ENCODE results near the gene CSTF2.
"Not testable (repeated sequence)": the region's sequence is repeated elsewhere in the genome, so short reads cannot be mapped to it uniquely, and the experiment has no call there.

The CSTF2 gene, protein sequence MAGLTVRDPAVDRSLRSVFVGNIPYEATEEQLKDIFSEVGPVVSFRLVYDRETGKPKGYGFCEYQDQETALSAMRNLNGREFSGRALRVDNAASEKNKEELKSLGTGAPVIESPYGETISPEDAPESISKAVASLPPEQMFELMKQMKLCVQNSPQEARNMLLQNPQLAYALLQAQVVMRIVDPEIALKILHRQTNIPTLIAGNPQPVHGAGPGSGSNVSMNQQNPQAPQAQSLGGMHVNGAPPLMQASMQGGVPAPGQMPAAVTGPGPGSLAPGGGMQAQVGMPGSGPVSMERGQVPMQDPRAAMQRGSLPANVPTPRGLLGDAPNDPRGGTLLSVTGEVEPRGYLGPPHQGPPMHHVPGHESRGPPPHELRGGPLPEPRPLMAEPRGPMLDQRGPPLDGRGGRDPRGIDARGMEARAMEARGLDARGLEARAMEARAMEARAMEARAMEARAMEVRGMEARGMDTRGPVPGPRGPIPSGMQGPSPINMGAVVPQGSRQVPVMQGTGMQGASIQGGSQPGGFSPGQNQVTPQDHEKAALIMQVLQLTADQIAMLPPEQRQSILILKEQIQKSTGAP

DNA sequence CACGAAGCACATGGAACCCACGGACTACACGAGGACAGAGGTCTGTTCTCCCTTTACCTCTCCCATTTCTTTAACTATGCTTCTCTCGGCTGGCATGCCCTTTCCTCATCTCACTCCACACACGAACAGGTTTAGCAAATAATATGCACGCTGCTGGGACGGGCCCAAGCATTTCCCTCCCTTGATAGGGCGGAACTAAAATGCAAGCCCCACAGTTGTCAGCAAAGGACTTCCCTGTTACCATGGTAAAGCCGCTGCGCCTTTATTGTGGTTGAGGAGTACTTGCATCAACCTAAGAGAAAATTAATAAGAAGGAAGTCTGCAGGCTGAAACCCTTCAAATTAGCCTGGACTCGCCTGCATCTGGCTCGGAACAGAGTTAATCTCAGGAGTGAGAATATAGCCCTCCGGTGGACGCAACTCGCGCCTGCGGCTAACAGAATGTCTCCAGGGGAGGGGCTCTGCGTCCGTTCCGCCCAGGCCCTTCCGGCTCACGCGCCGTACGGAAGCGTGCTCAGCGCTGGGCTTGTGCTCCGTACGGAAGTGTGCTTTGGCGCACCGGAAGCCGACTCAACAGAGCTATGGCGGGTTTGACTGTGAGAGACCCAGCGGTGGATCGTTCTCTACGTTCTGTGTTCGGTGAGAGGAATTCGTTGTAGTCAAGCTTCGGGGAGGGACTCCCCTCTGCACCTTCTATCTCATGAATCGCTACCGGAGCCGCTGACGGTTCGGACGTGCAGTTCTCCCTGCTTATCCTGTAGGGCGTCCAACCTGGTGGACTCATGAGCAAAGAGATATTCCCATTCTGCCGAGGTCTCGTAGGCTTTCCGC, at the start of gene CSTF2:
Gene CSTF2, plus strand, starts transcription at position 555 of the 830 bp plus-strand sequence. Its CDS starts 26 bp downstream, at position 581.
- intact Hi-C loops (cut with DNase I), result no loop called here
- peak; percentile 73 to 93 (median 82) for DNase-seq

DNA sequence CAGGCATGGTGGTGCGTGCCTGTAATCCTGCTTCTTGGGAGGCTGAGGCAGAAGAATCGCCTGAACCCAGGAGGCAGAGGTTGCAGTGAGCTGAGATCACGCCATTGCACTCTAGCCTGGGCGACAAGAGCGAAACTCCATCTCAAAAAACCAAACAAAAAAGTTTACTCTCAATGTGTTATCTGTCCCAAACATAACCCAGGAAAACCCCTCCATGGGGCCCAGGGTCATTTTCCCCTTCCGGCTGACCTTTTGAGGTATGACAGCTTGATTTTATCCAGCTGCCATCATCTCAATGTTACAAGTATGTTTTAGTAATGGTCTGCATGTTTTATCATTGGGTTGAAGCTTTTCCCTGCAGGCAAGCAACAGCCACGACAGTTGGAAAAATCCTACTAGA, 23.8 kb upstream of the CSTF2 start:
- DNase-seq; intact Hi-C loops (cut with DNase I): not testable (repeated sequence)

DNA sequence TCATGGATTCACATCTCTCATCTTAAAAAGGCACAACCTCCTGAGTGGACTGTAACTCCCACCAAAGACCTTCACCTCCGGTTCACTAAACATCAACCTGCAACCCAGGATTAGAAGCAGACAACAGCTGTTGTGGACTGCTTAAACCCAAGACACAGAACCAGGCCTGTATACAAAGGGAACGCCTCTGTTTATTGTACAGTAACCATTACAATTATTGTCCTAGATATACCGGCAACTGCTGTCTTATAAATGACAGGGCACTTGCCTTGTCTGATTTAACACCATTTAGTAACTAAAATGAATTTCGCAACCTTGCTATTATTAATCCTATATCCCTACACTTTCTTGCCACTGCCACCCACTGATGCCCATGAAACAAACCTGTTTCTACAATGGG, 22.8 kb upstream of the CSTF2 start:
- intact Hi-C loops (cut with DNase I), result no loop called here
- DNase-seq, result no peak

DNA sequence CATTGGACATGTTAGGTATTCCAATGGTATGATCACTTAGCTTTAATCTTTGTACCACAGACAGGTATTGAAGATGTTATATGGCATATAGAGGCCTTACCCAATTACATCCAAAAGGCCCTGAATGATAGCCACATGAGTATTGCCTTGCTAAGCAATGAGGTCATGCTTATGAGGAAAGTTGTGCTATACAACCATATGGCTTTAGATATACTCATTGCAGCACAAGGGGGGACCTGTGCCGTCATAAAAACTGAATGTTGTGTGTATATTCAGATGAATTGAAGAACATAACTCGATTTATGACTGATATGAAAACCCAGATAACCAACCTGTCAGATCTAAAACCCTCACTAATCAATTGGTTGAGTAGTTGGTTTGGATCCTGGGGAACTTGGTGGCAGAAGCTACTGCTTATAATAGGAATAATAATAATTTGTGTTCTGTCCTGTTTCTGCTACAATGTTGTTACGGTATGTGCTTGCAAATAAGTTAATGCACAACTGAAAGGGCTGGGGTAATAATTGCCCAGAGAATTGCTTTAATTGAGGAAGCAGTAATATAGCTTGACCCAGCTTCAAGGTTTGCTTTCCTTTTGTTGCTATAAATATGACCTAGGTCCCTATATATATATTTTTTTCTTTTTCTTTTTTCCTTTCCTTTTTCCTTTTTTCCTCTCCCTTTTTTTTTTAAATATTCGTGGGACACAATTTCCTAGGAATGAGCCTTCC, 21.5 kb upstream of the CSTF2 start:
- DNase-seq, result no peak
- intact Hi-C loops (cut with DNase I), result no loop called here

DNA sequence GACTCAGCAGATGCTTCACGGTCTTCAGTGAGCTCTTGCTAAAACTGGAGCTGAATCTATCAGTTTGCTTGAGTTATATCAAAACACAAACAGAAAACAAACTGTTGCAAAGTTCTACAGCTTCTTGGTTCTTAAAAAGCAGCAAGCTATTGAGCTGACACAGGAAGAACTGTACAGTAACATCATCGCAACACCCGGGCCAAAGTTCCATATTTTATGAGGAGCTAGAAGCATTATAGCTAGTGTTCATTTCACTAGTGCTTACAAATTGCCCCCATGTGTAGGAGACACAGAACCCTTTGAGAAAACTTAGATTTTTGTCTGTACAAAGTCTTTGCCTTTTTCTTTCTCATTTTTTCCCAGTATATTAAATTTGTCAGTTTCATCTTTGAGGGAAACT, 17.3 kb upstream of the CSTF2 start:
- no peak for DNase-seq
- intact Hi-C loops (cut with DNase I), result no loop called here

DNA sequence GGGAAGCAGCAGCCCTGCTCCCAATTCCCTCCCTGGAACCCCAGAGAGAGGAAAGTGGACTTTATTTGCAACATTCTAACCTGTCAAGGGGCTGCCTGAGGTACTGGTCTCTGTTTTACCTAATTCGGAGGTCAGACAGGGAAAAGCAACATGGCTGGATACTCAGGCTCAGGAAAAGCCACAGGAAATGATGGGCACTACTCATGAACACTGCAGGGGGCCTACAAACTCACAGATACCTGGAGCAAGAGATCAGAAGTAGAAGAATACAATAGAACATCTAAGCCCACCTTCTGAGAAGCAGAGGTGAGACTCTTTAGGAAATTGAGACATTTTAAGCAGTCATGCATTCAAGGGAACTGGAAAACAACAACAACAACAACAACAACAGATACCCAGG, 15.4 kb upstream of the CSTF2 start:
- intact Hi-C loops (cut with DNase I), result no loop called here
- no peak for DNase-seq

DNA sequence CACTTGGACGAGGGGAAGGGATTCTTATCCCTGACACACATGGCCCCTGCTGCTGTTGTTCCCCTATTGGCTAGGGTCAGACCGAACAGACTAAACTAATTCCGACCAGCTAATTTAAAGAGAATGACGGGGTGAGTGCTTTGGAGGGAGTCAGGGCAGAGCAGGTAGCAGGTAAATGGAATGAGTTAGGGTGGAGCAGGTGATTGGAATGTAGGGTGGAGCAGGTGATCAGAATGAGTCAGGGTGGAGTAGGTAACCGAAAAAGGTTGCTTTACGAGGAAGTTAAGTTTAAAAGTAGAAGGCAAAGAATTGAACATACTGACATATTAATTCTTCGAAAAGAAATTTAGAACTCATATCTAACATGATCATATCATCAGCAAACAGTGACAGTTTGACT, 11.9 kb upstream of the CSTF2 start:
- DNase-seq; intact Hi-C loops (cut with DNase I): not testable (repeated sequence)

DNA sequence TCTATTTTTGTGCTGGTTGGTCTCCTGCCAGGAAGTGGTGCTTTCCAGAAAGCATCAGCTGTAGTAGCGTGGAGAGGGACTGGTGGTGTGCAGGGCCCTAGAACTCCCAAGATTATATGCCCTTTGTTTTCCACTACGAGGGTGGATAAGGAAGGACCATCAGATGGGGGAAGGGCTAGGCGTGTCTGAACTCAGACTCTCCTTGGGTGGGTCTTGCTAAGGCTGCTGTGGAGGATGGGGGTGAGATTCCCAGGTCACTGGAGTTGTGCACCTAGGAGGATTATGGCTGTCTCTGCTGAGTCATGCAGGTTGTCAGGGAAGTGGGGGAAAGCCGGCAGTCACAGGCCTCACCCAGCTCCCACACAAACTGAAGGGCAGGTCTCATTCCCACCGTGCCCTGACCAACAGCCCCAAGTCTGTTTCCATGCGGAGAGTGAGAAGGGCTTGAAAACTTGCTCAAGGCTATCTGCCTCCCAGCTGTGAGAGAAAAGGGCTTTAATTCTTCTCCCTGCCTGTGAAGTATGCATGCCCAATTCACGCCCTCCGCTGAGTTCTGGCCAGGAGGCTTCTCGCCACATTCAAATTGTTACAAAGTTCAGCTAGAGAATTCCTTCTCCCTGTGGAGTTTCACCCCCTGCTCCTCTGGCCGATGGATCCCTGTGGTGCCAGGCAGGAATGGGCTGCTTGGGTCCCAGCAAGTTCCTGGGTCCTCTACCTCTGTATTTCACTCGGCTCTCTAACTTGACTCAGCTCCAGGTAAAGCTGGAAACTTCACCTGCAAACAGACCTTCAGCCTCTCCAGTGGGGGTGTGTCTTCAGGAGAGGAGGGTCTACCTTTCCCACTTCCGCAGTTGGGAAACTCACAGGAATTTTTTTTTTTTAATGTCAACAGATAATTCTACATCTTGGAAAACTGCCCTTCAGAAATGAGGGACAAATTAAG, 7.7 kb upstream of the CSTF2 start:
- intact Hi-C loops (cut with DNase I), result no loop called here
- no peak for DNase-seq

DNA sequence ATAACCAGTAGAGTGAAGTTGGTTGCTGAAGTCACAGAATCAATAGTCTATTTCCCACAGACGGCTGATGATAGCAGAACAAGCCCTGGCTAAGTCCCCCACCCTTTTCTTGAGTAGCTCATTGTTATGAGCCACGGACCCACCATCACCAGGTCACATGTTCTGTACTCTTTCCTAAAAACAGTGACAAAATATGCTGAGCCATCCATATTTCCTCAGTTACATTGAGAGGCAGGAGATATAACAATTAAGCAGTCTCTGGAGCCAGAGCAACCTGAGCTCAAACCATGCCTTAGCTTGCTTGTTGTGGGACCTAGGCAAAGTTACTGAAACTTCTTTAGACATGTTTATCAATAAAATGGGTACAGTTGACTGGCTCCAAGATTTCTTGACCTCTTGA, 2.9 kb upstream of the CSTF2 start:
- intact Hi-C loops (cut with DNase I), result no loop called here
- DNase-seq, result no peak

DNA sequence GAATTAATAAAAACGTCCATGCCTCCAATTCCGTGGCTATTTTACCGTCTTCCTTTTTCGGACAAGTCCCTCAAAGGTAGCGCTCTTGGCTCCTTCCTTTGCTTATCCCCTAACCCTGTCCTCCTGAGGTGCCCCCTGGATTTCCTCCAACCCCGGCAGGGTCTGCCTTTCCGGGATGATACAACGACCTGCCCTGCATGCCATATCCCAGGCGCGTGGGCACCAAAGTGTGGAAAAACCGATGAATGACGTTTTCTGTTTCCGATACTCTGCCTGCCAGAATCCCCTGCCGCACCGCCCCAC, 706 bp upstream of the CSTF2 start:
- intact Hi-C loops (cut with DNase I), result no loop called here
- DNase-seq, result peak in 5 of 42 donors; percentile 2 to 44 (median 14)

DNA sequence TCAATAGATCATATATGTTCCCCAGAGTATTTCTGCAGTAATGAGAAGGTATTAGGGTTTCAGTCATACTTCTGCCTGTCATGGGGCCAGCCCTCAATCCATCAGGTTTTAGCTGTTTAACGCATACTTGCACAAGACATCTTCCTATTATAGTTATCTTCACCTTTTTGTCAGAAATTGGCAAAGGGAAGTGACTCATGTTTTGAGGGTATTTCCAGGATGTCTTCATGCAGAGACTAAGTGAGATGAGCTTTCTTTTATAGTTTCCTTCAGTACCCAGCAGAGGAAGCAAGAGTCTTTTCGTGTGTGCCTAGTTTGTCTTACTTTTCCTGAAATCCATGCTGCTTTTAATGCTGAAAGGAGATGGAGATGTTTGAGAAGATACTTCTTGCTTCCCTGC, 9.5 kb downstream of the CSTF2 start:
- intact Hi-C loops (cut with DNase I), result no loop called here
- no peak for DNase-seq

DNA sequence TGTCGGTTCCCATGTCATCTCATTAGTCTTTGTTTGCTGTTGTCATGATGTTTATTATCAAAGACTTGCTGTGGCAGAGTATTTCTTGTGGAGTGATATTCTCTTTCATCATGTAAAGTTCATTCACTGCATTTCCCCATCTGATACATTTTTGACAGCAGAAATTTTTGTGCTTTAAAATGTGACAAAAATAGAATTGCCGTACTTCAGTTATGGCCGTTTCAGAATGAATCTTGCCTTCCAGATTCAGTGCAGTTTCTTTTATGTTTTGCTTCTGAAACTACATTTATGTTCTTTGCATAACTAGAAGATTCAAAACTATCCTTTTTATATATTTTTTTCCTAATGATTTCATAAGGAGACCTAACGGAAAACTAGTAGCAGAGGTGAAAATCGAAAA, 10.0 kb downstream of the CSTF2 start:
- intact Hi-C loops (cut with DNase I), result no loop called here
- DNase-seq, result no peak

DNA sequence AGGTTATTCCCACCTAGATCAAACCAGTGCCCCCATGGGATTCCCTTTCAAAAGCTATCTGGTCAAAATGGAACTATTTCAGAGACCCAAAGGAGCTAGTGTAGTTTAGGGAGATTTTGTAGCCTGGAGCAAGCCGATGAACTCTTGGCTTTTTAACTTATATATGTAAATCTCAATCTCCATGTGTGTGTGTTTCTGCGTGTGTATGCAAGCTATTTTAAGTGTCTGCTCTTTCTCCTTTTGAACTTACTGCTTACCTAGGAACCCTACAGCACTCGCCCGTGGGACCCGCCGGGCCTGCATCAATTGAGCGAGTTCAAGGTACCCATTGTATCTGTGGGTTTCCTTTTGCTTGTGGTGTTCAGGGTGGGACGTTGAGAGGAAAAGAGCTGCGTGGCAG, 10.4 kb downstream of the CSTF2 start:
- intact Hi-C loops (cut with DNase I), result no loop called here
- DNase-seq, result no peak

DNA sequence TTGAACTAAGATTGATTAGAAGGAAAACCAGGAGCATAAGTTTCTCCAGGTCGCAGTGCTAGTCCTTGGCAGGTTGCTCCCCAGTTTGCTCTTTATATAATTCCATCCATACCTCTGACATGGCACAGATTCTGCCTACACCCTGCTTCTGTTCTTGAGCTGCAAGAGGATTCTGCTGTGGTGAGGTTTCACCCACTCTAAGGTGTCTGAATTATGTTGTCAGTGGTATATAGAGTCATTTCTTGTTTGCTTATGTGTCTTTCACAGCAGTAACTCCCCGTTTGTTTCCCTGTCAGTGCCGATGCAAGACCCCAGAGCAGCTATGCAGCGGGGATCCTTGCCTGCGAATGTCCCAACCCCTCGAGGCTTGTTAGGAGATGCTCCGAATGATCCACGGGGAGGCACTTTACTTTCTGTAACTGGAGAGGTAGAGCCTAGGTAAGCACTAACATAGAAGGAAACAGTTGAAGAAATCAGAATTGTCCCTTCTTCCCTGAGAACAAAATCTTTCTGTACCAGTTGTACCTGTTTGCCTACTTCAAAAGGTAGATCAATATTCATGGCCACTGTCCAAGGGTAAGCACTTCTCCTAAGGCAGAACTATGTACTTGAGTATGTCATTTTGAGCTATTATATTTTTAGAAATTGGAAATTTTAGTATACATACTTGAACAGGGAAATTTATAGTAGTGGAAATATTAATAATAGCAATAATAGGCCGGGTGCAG, 11.2 kb downstream of the CSTF2 start:
- intact Hi-C loops (cut with DNase I), result no loop called here
- peak in 1 of 42 donors; percentile 10 for DNase-seq

DNA sequence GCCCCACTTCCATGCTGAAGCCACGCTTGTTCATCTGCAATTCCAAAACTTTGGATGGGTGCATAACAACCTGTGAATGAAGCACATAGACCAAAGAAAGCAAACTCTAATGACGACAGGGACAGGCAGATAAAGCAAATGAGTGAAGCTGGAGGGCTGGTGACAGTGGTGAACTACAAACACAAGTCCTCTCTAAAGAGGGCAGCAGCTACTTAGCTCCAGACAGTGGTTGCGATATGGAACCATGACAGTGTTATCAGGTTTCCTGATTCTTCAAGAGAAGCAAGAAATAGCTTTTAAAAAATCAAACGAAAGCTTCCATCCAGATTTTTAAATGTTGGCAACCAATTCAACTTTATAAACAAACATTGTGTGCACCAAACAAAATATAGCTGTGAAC, 30.1 kb downstream of the CSTF2 start:
- DNase-seq, result no peak
- intact Hi-C loops (cut with DNase I), result no loop called here

DNA sequence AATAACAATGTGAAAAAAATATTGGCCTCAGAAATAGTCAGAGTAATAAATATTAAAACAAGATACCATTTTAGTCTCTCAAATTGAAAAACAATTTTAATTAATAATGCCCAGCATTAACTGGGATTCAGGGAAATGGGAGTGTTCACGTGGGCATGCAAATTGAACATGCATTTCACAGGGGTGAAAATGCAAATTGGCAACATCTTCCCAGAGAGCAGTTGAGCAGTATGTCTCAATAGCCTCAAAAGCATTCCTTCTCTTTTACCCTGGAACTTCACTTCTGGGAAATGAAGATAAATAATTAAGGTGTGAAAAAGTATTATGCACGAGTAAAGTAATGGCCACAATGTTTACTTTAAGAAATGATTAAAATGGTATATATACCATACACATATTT, 32.6 kb downstream of the CSTF2 start:
- intact Hi-C loops (cut with DNase I), result no loop called here
- DNase-seq, result no peak

DNA sequence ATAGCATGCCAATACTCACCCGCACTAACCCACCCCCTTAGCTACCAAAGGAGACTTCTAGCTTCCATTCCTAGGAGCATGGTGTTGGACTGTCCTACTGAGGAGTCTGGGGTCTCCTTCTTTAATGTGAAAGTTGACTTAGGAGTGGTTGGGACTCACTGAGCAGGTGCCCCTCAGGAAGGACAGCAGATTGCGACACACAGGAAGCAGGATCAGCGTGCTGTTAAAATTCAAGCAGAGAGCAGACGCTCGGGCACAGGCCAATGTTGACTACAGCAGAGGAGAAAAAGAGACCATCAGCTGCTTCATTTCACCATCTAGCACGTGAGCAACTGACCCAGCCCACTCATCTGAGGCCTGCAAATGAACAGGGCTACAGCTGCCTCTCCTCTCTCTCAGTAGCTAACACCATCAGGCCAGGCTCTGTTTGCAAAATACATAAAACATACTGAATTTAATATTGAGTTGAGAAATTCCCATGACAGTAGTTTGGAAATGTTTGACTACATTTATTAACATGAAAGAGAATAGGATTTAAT, 43.2 kb downstream of the CSTF2 start:
- DNase-seq, result no peak
- intact Hi-C loops (cut with DNase I), result no loop called here
